HL-60 (cell line): ENCODE data around the gene SCO2.

Source experiments
- DNase-seq, 2 experiments: peaks; one replicate each; pipeline ENCODE4 v3.0.0-alpha.2; 2010 to 2020; ENCODE audit warnings: low read depth in 1 of 2, low spot score in 1 of 2
- H3K27ac ChIP-seq: fragments of 250-450 bp; sonication (Bioruptor Pico); replicated peaks from 2 replicates; pipeline ENCODE4 v1.5.1; 2020; ENCODE audit warnings: mild to moderate bottlenecking, moderate library complexity
- H3K27me3 ChIP-seq: fragments of 250-450 bp; sonication (Bioruptor Pico); 2 replicates; pipeline ENCODE4 v1.5.1; 2021; ENCODE audit warnings: mild to moderate bottlenecking, moderate library complexity; ENCODE audit not compliant: insufficient read depth, poor library complexity, severe bottlenecking
- H3K4me3 ChIP-seq: replicated peaks from 2 replicates; pipeline ENCODE4 v1.5.1; 2011; ENCODE audit warnings: mild to moderate bottlenecking, control low read depth, low read length; ENCODE audit not compliant: insufficient read depth
- CTCF ChIP-seq: IDR thresholded peaks from one replicate; pipeline ENCODE4 v1.5.1; 2011; ENCODE audit warnings: low read length, control low read depth, inconsistent platforms; ENCODE audit not compliant: insufficient read depth
- GABPA ChIP-seq: IDR thresholded peaks from 2 replicates; pipeline ENCODE4 v1.6.1; 2012; ENCODE audit warnings: low read depth
- POLR2AphosphoS5 ChIP-seq: IDR thresholded peaks from 2 replicates; pipeline ENCODE4 v1.6.1; 2012; ENCODE audit warnings: low read depth
- SPI1 ChIP-seq: IDR thresholded peaks from 2 replicates; pipeline ENCODE4 v1.6.1; 2012; ENCODE audit warnings: low read depth, mild to moderate bottlenecking, borderline replicate concordance
- TF ChIP-seq, protein P1 (sequence below): IDR thresholded peaks from 2 replicates; pipeline ENCODE4 v1.6.1; 2012; ENCODE audit warnings: low read depth; ENCODE audit not compliant: insufficient replicate concordance

The SCO2 gene

GRCh38 chr22:50516891-50517290 is 8.5 kb downstream of the SCO2 start:
- DNase-seq, result no peak
- TF ChIP-seq SPI1 (no peak), POLR2AphosphoS5 (no peak), CTCF (no peak), GABPA (no peak)
- TF ChIP-seq, protein P1, sequence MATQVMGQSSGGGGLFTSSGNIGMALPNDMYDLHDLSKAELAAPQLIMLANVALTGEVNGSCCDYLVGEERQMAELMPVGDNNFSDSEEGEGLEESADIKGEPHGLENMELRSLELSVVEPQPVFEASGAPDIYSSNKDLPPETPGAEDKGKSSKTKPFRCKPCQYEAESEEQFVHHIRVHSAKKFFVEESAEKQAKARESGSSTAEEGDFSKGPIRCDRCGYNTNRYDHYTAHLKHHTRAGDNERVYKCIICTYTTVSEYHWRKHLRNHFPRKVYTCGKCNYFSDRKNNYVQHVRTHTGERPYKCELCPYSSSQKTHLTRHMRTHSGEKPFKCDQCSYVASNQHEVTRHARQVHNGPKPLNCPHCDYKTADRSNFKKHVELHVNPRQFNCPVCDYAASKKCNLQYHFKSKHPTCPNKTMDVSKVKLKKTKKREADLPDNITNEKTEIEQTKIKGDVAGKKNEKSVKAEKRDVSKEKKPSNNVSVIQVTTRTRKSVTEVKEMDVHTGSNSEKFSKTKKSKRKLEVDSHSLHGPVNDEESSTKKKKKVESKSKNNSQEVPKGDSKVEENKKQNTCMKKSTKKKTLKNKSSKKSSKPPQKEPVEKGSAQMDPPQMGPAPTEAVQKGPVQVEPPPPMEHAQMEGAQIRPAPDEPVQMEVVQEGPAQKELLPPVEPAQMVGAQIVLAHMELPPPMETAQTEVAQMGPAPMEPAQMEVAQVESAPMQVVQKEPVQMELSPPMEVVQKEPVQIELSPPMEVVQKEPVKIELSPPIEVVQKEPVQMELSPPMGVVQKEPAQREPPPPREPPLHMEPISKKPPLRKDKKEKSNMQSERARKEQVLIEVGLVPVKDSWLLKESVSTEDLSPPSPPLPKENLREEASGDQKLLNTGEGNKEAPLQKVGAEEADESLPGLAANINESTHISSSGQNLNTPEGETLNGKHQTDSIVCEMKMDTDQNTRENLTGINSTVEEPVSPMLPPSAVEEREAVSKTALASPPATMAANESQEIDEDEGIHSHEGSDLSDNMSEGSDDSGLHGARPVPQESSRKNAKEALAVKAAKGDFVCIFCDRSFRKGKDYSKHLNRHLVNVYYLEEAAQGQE, result no peak
- H3K27ac ChIP-seq, result no peak overlapping the region
- no peak overlapping the region for H3K4me3 ChIP-seq
- no peaks in the 10 kb centered on the region for H3K27me3 ChIP-seq

- H3K4me3 ChIP-seq, result no peak overlapping the region
- DNase-seq, result no peak
- H3K27ac ChIP-seq, result no peak overlapping the region
- H3K27me3 ChIP-seq, result no peaks in the 10 kb centered on the region
- TF ChIP-seq GABPA (no peak), CTCF (no peak), POLR2AphosphoS5 (no peak), SPI1 (no peak)
- TF ChIP-seq, protein P1, result no peak
Observed at GRCh38 chr22:50516068-50516467, 9.3 kb downstream of the SCO2 start.

- Histone ChIP-seq H3K27me3 (no peaks in the 10 kb centered on the region), H3K27ac (no peak overlapping the region), H3K4me3 (no peak overlapping the region)
- TF ChIP-seq, protein P1, result no peak
- no peak for TF ChIP-seq GABPA
- DNase-seq, result no peak
Observed at GRCh38 chr22:50513175-50513574, 12.2 kb downstream of the SCO2 start.

GRCh38 chr22:50508897-50509296 is 16.5 kb downstream of the SCO2 start:
- no peaks in the 10 kb centered on the region for H3K27me3 ChIP-seq
- H3K4me3 ChIP-seq, result peak overlapping the region; percentile 67
- peak overlapping the region; percentile 91 for H3K27ac ChIP-seq
- TF ChIP-seq POLR2AphosphoS5 (no peak), SPI1 (no peak), GABPA (no peak), CTCF (no peak)
- TF ChIP-seq, protein P1, result no peak
- DNase-seq, result no peak
